NK-92 treated with Interleukin-12 subunit alpha and Interleukin-12 subunit beta, amount 100 ng/mL, for 24 hours (cell line): ENCODE measurements around the gene CDC42EP5.
A peak's percentile ranks its signal among the peaks of the same experiment; 100 is the strongest.
"Not testable (repeated sequence)": the region's sequence is repeated elsewhere in the genome, so short reads cannot be mapped to it uniquely, and the experiment has no call there.

Experiments
- DNase-seq: peaks from one replicate; lab custom pipeline; 2025; lab: John Stamatoyannopoulos, UW

CDC42EP5 gene

GRCh38 chr19:54489341-54489740 is 16.2 kb upstream of the CDC42EP5 start:
- no peak for DNase-seq

GRCh38 chr19:54485851-54486250 is 12.8 kb upstream of the CDC42EP5 start:
- no peak for DNase-seq

- no peak for DNase-seq
Measured at GRCh38 chr19:54484451-54484850, 11.4 kb upstream of the CDC42EP5 start.

GRCh38 chr19:54482889-54483288 is 9.8 kb upstream of the CDC42EP5 start:
- DNase-seq, result no peak

GRCh38 chr19:54481326-54481930 is 8.3 kb upstream of the CDC42EP5 start:
- DNase-seq, result no peak

- DNase-seq, result no peak
Measured at GRCh38 chr19:54480051-54480450, 7.0 kb upstream of the CDC42EP5 start.

GRCh38 chr19:54478677-54479266 is 5.7 kb upstream of the CDC42EP5 start:
- DNase-seq, result peak; percentile 30

- DNase-seq, result no peak
Measured at GRCh38 chr19:54477650-54478049, 4.6 kb upstream of the CDC42EP5 start.

GRCh38 chr19:54475706-54476105 is 2.6 kb upstream of the CDC42EP5 start:
- no peak for DNase-seq

- DNase-seq, result no peak
Measured at GRCh38 chr19:54473892-54474372, 836 bp upstream of the CDC42EP5 start.

- no peak for DNase-seq
Measured at GRCh38 chr19:54470991-54471782, 1.9 kb downstream of the CDC42EP5 start.

- no peak for DNase-seq
Measured at GRCh38 chr19:54470276-54470887, 2.7 kb downstream of the CDC42EP5 start.

GRCh38 chr19:54469496-54469934 is 3.6 kb downstream of the CDC42EP5 start:
- no peak for DNase-seq

GRCh38 chr19:54466110-54466480 is 7.0 kb downstream of the CDC42EP5 start:
- DNase-seq, result not testable (repeated sequence)

- no peak for DNase-seq
Measured at GRCh38 chr19:54465426-54466109, 7.5 kb downstream of the CDC42EP5 start.

- peak; percentile 83 for DNase-seq
Measured at GRCh38 chr19:54464630-54465425, 8.3 kb downstream of the CDC42EP5 start.

- DNase-seq, result peak; percentile 97
Measured at GRCh38 chr19:54464044-54464629, 9.0 kb downstream of the CDC42EP5 start.

GRCh38 chr19:54463531-54464043 is 9.5 kb downstream of the CDC42EP5 start, which contains the start of gene LENG9:
Gene LENG9 (minus strand): TSS chr19:54463778. CDS start chr19:54463526, 252 bp downstream.
- peak; percentile 98 for DNase-seq

GRCh38 chr19:54462655-54463530 is 10.2 kb downstream of the CDC42EP5 start:
- peak; percentile 61 for DNase-seq
